ENCODE measurements around the gene CLRN1.

- TF ChIP-seq ZNF8 (CRISPR knock-in tag; IDR thresholded peaks at IDR 0.05) (no peak), ARNTL (CRISPR knock-in tag; IDR thresholded peaks at IDR 0.05; ENCODE audit: borderline replicate concordance, low read depth) (no peak)
Observed at GRCh38 chr3:150995510-150995909, 23.0 kb upstream of the CLRN1 start.

All from SK-N-SH treated with all-trans-retinoic acid at 6 μM for 48 hours (cell line).